Endothelial cell of umbilical vein (primary cell): ENCODE data around the gene SPINDOC. TPM values are rescaled to one million over a fixed set of nuclear protein-coding genes. Genes with fewer than 3 reads are reported as not detected.
A peak's percentile ranks its signal among the peaks of the same experiment; 100 is the strongest.

Experiments used
- BruUV-seq: library from RNA; stranded (reverse); fragments of 400-500 nt; replicated peaks from 2 replicates; lab custom pipeline; 2021; lab: Mats Ljungman, UMichigan
- CTCF ChIA-PET: fragments of 300-600, 350-600 bp; sonication (Branson Sonifier 250); formaldehyde crosslinking; loops from one replicate; lab custom pipeline; 2021; ENCODE audit warnings: antibody characterized with exemption, inconsistent platforms; lab: Charles Lee
- POLR2A ChIA-PET: fragments of 300-600, 350-600 bp; sonication (Branson Sonifier 250); formaldehyde crosslinking; loops from one replicate; lab custom pipeline; 2021; ENCODE audit warnings: antibody characterized with exemption, inconsistent platforms; lab: Charles Lee
- DNase-seq: peaks from one replicate; pipeline ENCODE4 v3.0.0-alpha.2; 2011; ENCODE audit warnings: low read depth, low spot score
- FAIRE-seq: peaks from 2 replicates; lab custom pipeline; 2011; peaks lifted over from hg19 to GRCh38; lab: Jason Lieb, UNC
- H2AFZ ChIP-seq: 2 replicates; pipeline ENCODE4 v1.6.0; 2012; ENCODE audit warnings: low read depth, low read length, control low read depth, inconsistent platforms
- H3K27ac ChIP-seq: 2 replicates; pipeline ENCODE4 v1.5.1; 2011; ENCODE audit warnings: low read depth, mild to moderate bottlenecking, control low read depth, low read length, moderate library complexity; ENCODE audit not compliant: insufficient read depth
- H3K27me3 ChIP-seq, 2 experiments: 2 replicates each; pipeline versions ENCODE4 v1.6.0 to v1.6.1; 2011; ENCODE audit warnings: low read length in 2 of 2, mixed read lengths in 1 of 2; ENCODE audit not compliant: control insufficient read depth in 2 of 2, insufficient read depth in 2 of 2
- H3K36me3 ChIP-seq, 2 experiments: 2 replicates in 1 of 2; 3 replicates in 1 of 2; pipeline ENCODE4 v1.5.1; 2011; ENCODE audit warnings: low read length in 2 of 2, mild to moderate bottlenecking in 1 of 2, moderate library complexity in 1 of 2; ENCODE audit not compliant: control insufficient read depth in 2 of 2, insufficient read depth in 2 of 2; ENCODE audit errors: extremely low read depth in 1 of 2
- H3K4me1 ChIP-seq: 3 replicates; pipeline ENCODE4 v1.5.1; 2011; ENCODE audit warnings: mild to moderate bottlenecking, low read length; ENCODE audit not compliant: control insufficient read depth, insufficient read depth; ENCODE audit errors: extremely low read depth
- H3K4me2 ChIP-seq: 2 replicates; pipeline ENCODE4 v1.6.1; 2011; ENCODE audit warnings: low read length, control low read depth, mixed read lengths; ENCODE audit not compliant: insufficient read depth
- H3K4me3 ChIP-seq, 3 experiments: fragments of 200-600 bp in 1 of 3; sonication (generic), shearing (Covaris generic) in 1 of 3; replicated peaks in 1 of 3; 2 replicates each; pipeline ENCODE4 v1.5.1; 2011 to 2016; ENCODE audit warnings: control low read depth in 3 of 3, low read length in 3 of 3, mild to moderate bottlenecking in 2 of 3, inconsistent platforms in 1 of 3, low read depth in 1 of 3, moderate library complexity in 1 of 3; ENCODE audit not compliant: insufficient read depth in 1 of 3
- H3K79me2 ChIP-seq: 2 replicates; pipeline ENCODE4 v1.6.0; 2012; ENCODE audit warnings: low read length, inconsistent platforms; ENCODE audit not compliant: control insufficient read depth, insufficient read depth
- H3K9ac ChIP-seq: replicated peaks from 2 replicates; pipeline ENCODE3; 2011; ENCODE audit warnings: low read length, control low read depth; ENCODE audit not compliant: insufficient read depth; ENCODE audit errors: extremely low read depth
- H3K9me1 ChIP-seq: replicated peaks from 3 replicates; pipeline ENCODE4 v1.6.0; 2011; ENCODE audit warnings: mild to moderate bottlenecking, low read length; ENCODE audit not compliant: control insufficient read depth, insufficient read depth; ENCODE audit errors: extremely low read depth
- H3K9me3 ChIP-seq: replicated peaks from 2 replicates; pipeline ENCODE4 v1.5.1; 2012; ENCODE audit warnings: low read length, inconsistent platforms; ENCODE audit not compliant: control insufficient read depth, insufficient read depth
- H4K20me1 ChIP-seq: replicated peaks from 2 replicates; pipeline ENCODE3; 2011; ENCODE audit warnings: mild to moderate bottlenecking, low read length; ENCODE audit not compliant: control insufficient read depth, insufficient read depth; ENCODE audit errors: extremely low read depth
- EZH2 ChIP-seq: IDR thresholded peaks from 2 replicates; pipeline ENCODE4 v1.6.1; 2012; ENCODE audit warnings: borderline replicate concordance, low read depth, mild to moderate bottlenecking, moderate library complexity, low read length, inconsistent platforms; ENCODE audit not compliant: severe bottlenecking
- FOS ChIP-seq: IDR thresholded peaks from 2 replicates; pipeline ENCODE4 v1.6.1; 2011; ENCODE audit warnings: mild to moderate bottlenecking, low read length, moderate library complexity, borderline replicate concordance; ENCODE audit not compliant: insufficient read depth
- GATA2 ChIP-seq: IDR thresholded peaks from 2 replicates; pipeline ENCODE4 v1.7.0; 2011; ENCODE audit warnings: low read depth, mild to moderate bottlenecking, moderate library complexity, mixed read lengths, low read length; ENCODE audit not compliant: insufficient read length, insufficient read depth
- JUN ChIP-seq: IDR thresholded peaks from 2 replicates; pipeline ENCODE4 v1.6.1; 2011; ENCODE audit warnings: borderline replicate concordance, low read depth; ENCODE audit not compliant: insufficient read length, insufficient read depth
- MYC ChIP-seq: IDR thresholded peaks from one replicate; pipeline ENCODE4 v1.6.1; 2011; ENCODE audit warnings: mild to moderate bottlenecking, low read depth, low read length
- POLR2A ChIP-seq: IDR thresholded peaks from 2 replicates; pipeline ENCODE4 v1.6.1; 2012; ENCODE audit warnings: low read depth, mild to moderate bottlenecking, control low read depth, low read length
- POLR2AphosphoS5 ChIP-seq: IDR thresholded peaks from 2 replicates; pipeline ENCODE4 v1.6.1; 2012; ENCODE audit warnings: low read depth, mild to moderate bottlenecking, control low read depth, low read length, moderate library complexity; ENCODE audit not compliant: insufficient read depth
- dilution Hi-C: fragments of 300-500 bp; cut with MboI; formaldehyde crosslinking; loops from one replicate; pipeline ENCODE4 v1.15.0; 2019; ENCODE audit warnings: low sequenced_read_pairs; ENCODE audit not compliant: extremely low pct_ligation_motif_present
- intact Hi-C: fragments of 100-400 bp; cut with micrococcal nuclease; formaldehyde crosslinking; loops from one replicate; pipeline ENCODE4 v1.10.0; 2022
- polyA plus RNA-seq, 4 experiments: library from polyadenylated mRNA; depleted of rRNA in 3 of 4; stranded (reverse) in 3 of 4; unstranded in 1 of 4; fragments of >200 nt; gene quantifications; 2 replicates each; pipeline versions ENCODE4 v1.2.1 to v1.2.3, GENCODE V29; 2011 to 2012; ENCODE audit warnings: missing spikeins in 1 of 4
- total RNA-seq: library from RNA; stranded (reverse); gene quantifications from 2 replicates; pipeline ENCODE4 v1.2.3, GENCODE V29; 2021
- TF ChIP-seq, protein P1 (sequence below): IDR thresholded peaks from 2 replicates; pipeline ENCODE4 v1.6.1; 2011; ENCODE audit not compliant: insufficient read depth, insufficient read length
- TF ChIP-seq, protein P2 (sequence below), 2 donors: IDR thresholded peaks; 1 replicate in 1 of 2; 2 replicates in 1 of 2; pipeline ENCODE4 v1.5.1; 2011; ENCODE audit warnings: low read length in 2 of 2, mild to moderate bottlenecking in 2 of 2, moderate library complexity in 2 of 2, control low read depth in 1 of 2, inconsistent platforms in 1 of 2, low read depth in 1 of 2; ENCODE audit not compliant: insufficient read depth in 1 of 2; ENCODE audit errors: extremely low read depth in 1 of 2

The SPINDOC gene
- total and polyA plus RNA-seq, 2 donors (not counting 3 experiments of a cell fraction or from before 2014, with no cell fraction given), result 29.4 to 54.5 TPM

GRCh38 chr11:63767267-63767564 lies 46.0 kb upstream of the SPINDOC start:
- BruUV-seq, result TSS peak; percentile 57

More at GRCh38 chr11:63767267-63767564, 46.0 kb upstream of the SPINDOC start:
- H3K27me3 ChIP-seq, result peaks cover 2 to 6% of the 10 kb centered on the region in 2 experiments
- TF ChIP-seq EZH2, result no peak
- TF ChIP-seq, protein P1, sequence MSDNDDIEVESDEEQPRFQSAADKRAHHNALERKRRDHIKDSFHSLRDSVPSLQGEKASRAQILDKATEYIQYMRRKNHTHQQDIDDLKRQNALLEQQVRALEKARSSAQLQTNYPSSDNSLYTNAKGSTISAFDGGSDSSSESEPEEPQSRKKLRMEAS, result no peak
- no peak for TF ChIP-seq MYC
- TF ChIP-seq GATA2, result no peak
- TF ChIP-seq, protein P2, sequence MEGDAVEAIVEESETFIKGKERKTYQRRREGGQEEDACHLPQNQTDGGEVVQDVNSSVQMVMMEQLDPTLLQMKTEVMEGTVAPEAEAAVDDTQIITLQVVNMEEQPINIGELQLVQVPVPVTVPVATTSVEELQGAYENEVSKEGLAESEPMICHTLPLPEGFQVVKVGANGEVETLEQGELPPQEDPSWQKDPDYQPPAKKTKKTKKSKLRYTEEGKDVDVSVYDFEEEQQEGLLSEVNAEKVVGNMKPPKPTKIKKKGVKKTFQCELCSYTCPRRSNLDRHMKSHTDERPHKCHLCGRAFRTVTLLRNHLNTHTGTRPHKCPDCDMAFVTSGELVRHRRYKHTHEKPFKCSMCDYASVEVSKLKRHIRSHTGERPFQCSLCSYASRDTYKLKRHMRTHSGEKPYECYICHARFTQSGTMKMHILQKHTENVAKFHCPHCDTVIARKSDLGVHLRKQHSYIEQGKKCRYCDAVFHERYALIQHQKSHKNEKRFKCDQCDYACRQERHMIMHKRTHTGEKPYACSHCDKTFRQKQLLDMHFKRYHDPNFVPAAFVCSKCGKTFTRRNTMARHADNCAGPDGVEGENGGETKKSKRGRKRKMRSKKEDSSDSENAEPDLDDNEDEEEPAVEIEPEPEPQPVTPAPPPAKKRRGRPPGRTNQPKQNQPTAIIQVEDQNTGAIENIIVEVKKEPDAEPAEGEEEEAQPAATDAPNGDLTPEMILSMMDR (IDR thresholded peaks at IDR 0.05; ENCODE audit: extremely low read depth in 1 of 2, insufficient read depth in 1 of 2, low read depth in 1 of 2, low read length in 2 of 2), result no peak
- no peak for TF ChIP-seq FOS
- no peak for TF ChIP-seq POLR2A
- TF ChIP-seq JUN, result no peak
- no peak for TF ChIP-seq POLR2AphosphoS5
- no peaks in the 10 kb centered on the region for H3K9me1 ChIP-seq
- peak overlapping the region; percentile 72 for H3K9ac ChIP-seq
- H3K27ac ChIP-seq, result no peak overlapping the region
- no peaks in the 10 kb centered on the region for H3K9me3 ChIP-seq
- H3K36me3 ChIP-seq, result peaks cover 2 to 5% of the 10 kb centered on the region in 2 experiments
- ChIA-PET POLR2A (interaction anchor here (1.2 to 1.5 kb wide), 2 partner anchors 12 to 179 kb away, joined by 3 read pairs; no protein-coding TSS in a partner anchor), CTCF (interaction anchor here (1.1 to 4.6 kb wide), 15 partner anchors 12 to 382 kb away, joined by 3 to 55 read pairs (median 6); partner anchors contain the start of genes MARK2 and RCOR2)
- H3K4me1 ChIP-seq, result peaks cover 23% of the 10 kb centered on the region
- H4K20me1 ChIP-seq, result no peaks in the 10 kb centered on the region
- intact Hi-C loops, result loop anchor here (1.0 to 2.0 kb wide), 5 partner anchors 46 to 381 kb away; partner anchors contain the start of genes NAA40 and SPINDOC
- peak overlapping the region; percentile 84 to 91 (median 87) for H3K4me3 ChIP-seq
- DNase-seq (no peak), FAIRE-seq (no peak)
- dilution Hi-C loops, result no loop called here
- H2AFZ ChIP-seq, result no peak overlapping the region
- peak overlapping the region; percentile 81 for H3K4me2 ChIP-seq
- peaks cover 15% of the 10 kb centered on the region for H3K79me2 ChIP-seq
